Thyroid gland (tissue), 4 donors: ENCODE measurements around the gene GUCY1A1.

Source experiments
- POLR2A ChIP-seq, 2 donors: fragments of 450-650 bp; IDR thresholded peaks; one replicate each; pipeline ENCODE4 v1.6.1; 2017; ENCODE audit warnings: antibody characterized with exemption in 2 of 2, mild to moderate bottlenecking in 2 of 2, moderate library complexity in 1 of 2
- TF ChIP-seq, protein P1 (sequence below), 6 experiments: fragments of 200-600 bp in 3 of 6; fragments of 450-650 bp in 3 of 6; sonication (generic) in 3 of 6; IDR thresholded peaks; one replicate each; pipeline ENCODE4 v1.5.1; 2016 to 2019; ENCODE audit warnings: antibody characterized with exemption in 6 of 6, mild to moderate bottlenecking in 2 of 6, inconsistent platforms in 1 of 6, moderate library complexity in 1 of 6

DNA sequence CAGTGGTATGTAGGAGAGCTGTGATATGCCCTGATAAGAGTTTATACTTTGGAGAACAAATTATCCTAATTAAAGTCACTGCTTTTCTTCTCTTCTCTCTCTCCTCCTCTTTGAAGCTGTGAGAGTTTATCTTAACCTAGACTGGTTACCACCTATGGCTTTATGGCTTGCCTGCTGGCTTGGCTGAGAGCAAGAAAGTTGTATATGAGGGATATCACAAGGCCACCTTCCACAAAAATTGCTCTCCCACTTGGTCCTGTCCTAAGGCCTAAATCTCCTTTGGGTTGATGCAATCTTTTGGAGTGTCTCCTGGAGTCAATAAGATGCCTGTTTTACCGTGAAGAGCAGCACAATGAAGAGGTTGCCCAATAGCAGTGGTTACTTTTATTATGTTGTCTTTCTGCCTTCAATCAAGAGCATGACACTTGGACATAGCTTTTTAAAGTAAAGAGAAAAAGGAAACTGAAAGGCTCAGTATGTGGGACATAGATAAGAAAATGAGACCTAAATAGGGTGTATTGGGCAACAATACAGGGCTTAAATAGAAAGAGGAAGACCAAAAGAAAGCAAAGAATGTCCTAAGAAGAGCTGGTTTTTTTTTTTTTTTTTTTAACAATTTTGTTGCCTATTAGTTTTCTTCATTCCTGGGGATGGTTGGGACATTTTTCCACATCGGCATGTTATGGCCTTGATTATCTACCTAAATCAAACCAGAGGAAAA, 9.2 kb downstream of the GUCY1A1 start:
- TF ChIP-seq, protein P1, sequence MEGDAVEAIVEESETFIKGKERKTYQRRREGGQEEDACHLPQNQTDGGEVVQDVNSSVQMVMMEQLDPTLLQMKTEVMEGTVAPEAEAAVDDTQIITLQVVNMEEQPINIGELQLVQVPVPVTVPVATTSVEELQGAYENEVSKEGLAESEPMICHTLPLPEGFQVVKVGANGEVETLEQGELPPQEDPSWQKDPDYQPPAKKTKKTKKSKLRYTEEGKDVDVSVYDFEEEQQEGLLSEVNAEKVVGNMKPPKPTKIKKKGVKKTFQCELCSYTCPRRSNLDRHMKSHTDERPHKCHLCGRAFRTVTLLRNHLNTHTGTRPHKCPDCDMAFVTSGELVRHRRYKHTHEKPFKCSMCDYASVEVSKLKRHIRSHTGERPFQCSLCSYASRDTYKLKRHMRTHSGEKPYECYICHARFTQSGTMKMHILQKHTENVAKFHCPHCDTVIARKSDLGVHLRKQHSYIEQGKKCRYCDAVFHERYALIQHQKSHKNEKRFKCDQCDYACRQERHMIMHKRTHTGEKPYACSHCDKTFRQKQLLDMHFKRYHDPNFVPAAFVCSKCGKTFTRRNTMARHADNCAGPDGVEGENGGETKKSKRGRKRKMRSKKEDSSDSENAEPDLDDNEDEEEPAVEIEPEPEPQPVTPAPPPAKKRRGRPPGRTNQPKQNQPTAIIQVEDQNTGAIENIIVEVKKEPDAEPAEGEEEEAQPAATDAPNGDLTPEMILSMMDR (IDR thresholded peaks at IDR 0.05): no peak
- no peak for TF ChIP-seq POLR2A (IDR thresholded peaks at IDR 0.05)
